Stimulated activated CD8-positive, alpha-beta memory T cell treated with anti-CD3 and anti-CD28 coated beads, Interleukin-7, amount 100 ng/mL, for 1 hour (primary cell): Measurements from ENCODE around the gene SELENOF.

Experiments used
- DNase-seq, 2 donors: peaks; one replicate each; pipeline ENCODE4 v3.0.0-alpha.2; 2020; ENCODE audit warnings: low read depth in 2 of 2

SELENOF gene

DNA sequence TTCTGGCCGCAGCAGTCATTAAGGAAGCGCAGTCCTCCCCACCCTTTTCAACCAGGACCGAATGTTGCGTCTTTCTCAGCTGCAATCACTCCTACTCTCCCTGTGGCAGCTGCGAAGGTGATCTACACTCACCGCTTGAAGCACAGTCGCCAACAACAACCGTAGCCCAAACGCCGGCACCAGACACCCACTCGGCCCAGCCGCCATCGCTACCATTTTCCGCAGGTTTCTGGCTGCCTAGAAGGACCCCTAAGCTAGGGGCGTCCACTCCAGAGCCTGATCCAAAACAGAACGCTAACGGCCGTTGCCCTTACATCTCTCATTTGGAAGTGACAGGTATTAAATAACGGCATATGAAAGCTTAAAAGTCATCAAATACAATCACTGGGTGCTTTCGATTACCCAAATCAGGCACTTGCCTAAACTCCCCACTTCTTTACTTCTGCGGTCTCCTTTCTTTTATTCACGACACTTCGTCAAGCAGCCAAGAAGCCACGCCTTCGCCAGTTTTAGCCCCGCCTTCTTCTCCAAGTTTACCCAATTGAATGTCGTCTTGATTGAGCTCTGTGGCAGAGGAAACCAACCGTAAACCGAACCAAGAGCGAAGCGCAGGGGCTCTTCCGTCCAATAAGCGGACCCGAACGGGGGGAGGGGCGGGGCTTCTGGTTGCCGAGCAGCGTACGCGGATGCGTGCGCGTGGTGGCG, at the start of gene SELENOF:
SELENOF (minus strand) TSS at position 231 of the 705 bp plus-strand sequence; CDS start at position 216, 15 bp downstream.
- DNase-seq = peak; percentile 97 to 99

DNA sequence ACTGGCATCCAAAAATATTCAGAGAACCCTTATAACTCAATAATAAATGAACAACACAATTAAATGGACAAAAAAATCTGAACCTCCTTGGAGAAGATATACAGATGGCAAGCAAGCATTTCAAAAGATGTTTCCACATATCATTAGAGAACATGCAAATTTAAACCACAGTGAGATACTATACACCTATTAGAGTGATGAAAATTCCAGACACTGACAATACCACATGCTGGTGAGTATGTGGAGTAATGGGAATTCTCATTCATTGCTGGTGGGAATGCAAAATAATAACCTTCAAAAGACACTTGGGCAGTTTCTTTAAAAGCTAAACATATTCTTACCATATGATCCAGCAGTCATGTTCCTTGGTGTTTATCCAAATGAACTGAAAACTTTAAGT, 46.6 kb upstream of the SELENOF start:
- no peak for DNase-seq

DNA sequence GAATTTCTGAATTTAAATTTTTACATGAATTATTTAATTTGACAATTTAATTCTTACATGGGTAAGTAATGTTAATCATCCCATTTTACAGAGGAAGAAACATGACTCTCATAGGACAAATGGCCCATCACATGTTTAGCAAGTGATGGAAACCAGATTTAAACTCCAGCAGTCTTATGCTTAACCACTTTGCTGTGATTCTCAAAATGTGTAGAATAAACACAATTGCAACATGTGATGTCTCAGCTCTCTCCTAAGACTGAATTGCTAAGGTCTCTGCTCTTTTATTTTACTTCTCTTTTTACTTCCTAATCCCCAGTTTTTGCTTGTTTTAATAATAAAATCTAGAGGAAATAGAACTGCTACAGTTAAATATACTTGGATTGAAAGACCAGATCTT, 43.3 kb upstream of the SELENOF start:
- no peak for DNase-seq

DNA sequence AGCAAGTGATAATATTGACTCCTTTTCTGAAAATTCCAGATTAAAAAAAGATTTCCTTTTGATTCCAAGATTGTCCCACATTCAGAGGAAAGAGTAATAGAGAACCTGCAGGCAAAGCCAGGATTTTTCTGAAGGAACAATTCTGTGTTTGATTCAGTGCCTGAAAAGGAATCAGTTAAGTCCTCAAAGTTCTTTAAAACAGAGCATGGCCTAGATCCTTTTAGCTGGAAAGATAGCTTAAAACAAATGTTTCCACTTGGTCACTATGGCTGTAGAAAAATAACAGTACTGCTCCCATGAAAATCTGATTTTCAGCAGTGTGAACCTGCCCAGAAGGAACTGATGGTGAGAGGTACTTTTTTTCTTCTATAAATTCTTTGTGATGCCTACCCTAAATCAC, 42.3 kb upstream of the SELENOF start:
- DNase-seq = no peak

- DNase-seq = no peak
These were observed 41.8 kb upstream of the SELENOF start for GRCh38 chr1:86955678-86956077.

- no peak for DNase-seq
These were observed 39.2 kb upstream of the SELENOF start for GRCh38 chr1:86953167-86953566.

- DNase-seq = no peak
These were observed 37.5 kb upstream of the SELENOF start for GRCh38 chr1:86951430-86951829.

- DNase-seq = no peak
These were observed 36.9 kb upstream of the SELENOF start for GRCh38 chr1:86950712-86951419.

DNA sequence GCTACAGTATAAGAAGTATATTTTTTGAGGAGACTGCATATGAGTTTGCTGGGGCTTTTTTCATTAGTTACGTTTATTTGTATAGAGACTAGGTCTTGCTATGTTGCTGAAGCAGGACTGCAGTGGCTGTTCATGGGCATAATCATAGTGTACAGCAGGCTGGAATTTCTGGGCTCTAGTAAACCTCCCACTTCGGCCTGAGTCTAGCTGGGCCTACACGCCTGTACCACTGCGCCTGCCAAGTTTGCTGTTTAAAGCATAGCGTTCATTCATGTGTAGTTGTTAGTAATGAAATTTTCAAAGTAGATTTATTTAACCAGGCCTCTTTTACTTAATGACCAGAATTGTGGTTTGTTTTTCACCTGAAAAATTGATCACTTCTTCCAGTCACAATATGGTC, 34.3 kb upstream of the SELENOF start:
- DNase-seq = no peak

DNA sequence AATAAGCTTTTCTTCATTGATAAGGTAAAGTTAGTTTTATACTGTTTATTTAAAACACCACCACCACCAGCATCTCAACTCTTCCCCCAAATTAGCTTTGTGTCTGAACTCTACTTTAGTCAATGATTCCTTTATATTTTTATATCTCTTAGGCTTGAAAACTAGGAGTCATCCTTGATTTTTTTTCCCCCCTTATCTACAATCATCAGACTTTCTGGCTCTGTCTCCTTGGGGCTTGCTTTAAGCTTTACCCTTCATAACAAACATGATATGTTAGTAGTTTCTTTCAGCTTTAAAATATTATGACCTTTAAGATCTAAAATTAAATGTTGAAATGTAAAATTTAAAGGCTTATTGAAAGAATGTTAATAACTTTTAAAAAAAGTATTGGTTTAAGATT, 28.8 kb upstream of the SELENOF start:
- DNase-seq = no peak

DNA sequence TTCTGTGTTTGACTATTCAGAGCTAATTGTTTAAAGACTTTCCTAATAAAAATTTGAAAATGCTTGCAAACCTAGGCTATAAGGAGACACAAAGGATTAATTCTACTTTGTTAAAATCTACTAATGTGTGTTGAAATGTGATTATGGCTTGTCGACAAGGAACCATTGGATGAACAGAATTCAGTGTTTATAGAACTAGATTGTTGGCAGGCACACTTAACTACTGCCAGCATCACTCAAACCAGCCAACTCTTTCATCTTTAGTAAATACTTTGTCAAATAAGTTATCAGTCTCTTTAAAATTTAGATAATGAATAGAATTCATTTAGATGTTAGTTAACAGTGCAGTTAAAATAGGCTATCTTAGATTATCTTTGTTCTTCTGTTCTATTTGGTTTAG, 28.1 kb upstream of the SELENOF start:
- no peak for DNase-seq

- DNase-seq = no peak
These were observed 26.7 kb upstream of the SELENOF start for GRCh38 chr1:86940599-86940998.

GRCh38 chr1:86939406-86939805, 25.5 kb upstream of the SELENOF start:
- DNase-seq = no peak

GRCh38 chr1:86938855-86939254, 24.9 kb upstream of the SELENOF start:
- DNase-seq = no peak

- no peak for DNase-seq
These were observed 24.5 kb upstream of the SELENOF start for GRCh38 chr1:86938450-86938849.

DNA sequence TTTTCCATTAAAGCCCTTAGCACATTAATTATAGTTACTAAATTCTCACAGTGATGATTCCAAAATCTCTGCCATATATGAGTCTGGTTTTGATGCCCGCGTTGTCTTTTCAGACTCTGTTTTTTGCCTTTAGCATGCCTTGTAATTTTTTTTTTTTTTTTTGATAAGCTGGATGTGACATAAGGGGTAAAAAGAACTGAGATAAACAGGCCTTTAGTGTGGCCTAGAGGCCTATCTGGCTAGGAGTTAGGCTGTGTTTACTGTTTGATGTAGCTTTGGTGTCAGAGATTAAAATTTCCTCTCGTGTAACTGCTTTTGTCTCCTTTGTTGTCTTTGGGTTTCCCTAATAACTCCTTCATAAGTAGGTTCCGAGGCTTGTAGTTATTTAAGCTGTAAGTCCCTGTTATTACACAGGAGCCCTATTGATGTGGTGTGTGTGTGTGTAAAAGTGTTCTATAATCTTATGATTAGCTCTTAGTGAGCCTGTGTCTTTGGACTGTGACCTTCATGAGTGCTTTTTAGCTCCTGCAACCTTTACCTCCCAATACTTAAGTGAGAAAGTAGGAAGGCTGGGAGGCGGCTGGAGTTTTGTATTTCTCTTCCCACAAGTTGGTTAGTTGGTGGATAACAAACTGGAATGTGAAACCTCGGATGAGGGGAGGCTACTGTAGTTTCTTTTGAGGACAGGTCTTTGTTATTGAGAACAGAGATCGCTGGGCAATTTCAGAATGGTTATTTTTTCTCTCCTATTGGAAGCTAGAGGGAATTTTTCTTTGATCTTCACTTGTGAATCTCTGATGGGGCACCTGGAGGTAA, 19.8 kb upstream of the SELENOF start:
- no peak for DNase-seq

GRCh38 chr1:86933051-86933450, 19.1 kb upstream of the SELENOF start:
- no peak for DNase-seq

GRCh38 chr1:86928819-86929218, 14.9 kb upstream of the SELENOF start:
- DNase-seq = no peak

DNA sequence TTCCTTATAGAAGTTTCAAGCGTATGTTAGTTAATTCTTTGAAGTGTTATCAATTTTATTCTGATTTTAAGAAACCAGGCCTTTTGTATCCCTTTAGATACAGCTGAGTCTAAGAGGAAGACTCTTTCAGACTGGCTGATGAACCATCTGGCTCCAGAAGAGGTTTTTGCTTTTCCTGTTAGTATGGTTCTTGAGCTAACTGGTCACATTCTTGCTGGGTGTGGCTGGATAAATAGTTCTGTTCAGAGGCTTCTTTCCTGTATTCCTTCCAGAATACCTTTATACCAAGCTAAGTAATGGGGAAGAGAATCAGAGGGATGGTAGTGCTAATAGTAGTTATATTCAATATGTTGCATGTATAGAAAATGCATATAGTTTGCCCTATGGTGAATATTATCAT, 13.0 kb upstream of the SELENOF start:
- no peak for DNase-seq

DNA sequence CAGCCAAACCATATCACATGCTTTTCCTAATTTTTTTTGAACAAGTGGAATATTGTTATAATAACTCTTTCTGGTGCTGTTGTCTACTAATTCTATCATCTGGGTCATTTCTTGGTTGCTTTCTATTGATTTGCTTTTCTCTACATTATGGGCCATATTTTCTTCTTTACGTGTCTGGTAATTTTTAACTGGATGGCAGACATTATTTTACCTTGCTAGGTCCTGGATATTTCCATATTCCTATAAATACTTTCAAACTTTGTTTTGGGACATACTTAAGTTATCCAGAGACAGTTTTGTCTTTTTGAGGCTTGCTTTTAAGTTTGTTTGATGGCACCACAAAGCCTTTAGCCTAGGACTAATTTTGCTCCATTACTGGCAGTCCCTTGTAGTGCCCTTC, 11.8 kb upstream of the SELENOF start:
- no peak for DNase-seq

- DNase-seq = no peak
These were observed 10.5 kb upstream of the SELENOF start for GRCh38 chr1:86924324-86924960.

DNA sequence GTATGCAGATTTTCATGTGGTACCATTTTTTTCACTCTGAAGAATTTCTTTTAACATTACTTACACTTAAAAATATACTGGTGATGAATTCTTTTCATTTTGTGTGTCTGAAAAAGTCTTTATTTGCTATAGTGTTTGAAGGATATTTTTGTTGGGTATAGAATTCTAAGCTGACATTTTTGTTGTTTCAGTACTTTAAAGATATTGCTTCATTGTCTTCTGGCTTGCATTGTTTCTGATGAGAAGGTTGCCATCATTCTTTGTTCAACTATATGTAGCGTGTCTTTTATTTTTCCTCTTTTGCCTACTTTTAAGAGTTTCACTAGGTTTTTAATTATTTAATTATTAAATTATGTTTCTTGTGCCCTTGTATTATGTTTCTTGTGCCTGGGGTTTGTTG, 8.5 kb upstream of the SELENOF start:
- DNase-seq = no peak
